Measurements from ENCODE around the gene SRBD1. TPM values are rescaled to one million over a fixed set of nuclear protein-coding genes. Genes with fewer than 3 reads are reported as not detected.

SRBD1 gene
- total and polyA plus RNA-seq, 10 donors, result 4.6 to 57.8 (median 25.8) TPM

DNA sequence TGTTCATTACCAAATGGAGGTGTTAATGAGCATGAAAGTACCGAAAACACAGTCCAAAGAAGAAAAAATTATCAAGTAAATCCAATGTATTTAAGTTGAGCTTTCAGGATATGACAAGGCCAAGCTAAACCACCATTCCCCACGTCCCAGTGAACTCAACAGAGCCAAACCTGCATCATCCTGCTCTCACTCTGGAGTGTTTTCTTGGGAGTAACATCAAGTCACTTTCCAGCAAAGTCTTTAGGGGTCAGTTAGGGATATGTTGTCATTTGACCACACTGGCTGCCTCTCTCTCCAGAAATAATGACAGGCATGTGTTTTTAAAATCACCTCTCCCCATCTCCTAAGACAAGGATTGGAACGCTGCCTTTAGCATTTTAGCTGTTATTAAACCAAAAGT lies 140.5 kb downstream of the SRBD1 start:
- no peak overlapping the region for H3K27ac ChIP-seq

DNA sequence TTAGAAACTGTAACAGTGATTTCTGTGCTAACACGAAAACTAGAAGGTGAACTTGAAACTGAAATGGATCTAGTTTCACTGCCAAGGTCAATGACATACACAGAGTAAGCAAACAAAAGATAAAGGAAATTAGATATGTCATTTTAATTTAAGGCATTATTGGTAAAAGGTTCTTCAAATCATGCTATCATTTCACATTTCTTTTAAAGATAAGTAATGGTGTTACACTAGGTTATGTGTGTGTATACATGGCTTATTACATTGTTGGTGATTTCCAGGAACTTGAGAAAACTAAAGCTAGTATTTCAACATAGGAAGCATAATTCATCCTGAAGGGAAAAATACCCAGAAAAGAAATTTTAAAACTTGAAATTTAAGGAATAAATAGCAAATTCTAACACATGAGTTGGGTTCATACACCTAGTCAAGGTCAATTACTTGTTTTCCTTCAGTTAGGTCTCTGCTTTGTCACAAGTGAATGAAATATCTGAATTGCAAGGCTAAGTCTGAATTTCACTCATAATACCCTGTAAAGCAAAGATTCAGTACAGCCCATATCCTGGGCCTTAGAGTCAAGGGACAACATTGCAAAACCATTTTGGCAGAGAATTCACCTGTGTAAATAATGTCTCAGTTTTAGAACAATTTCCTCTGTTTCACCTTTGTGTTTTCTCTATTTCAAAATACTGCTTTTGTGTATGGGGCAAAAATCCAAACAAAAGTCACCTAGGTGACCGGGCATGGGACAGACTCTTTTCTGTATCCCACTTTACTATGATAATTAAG lies 141.6 kb downstream of the SRBD1 start:
- peak overlapping the region in 1 of 8 donors; percentile 9 for H3K27ac ChIP-seq
- WGBS, 5 donors, result 72 to 88% (median 81%) methylated on average over 2 of the region's 2 CpGs
- H3K27me3 ChIP-seq (replicated peaks in 1 of 7), result no peaks in the 10 kb centered on the region

More for the DNA sequence above, 140.5 kb downstream of the SRBD1 start:
- H3K27me3 ChIP-seq (replicated peaks in 1 of 7), result no peaks in the 10 kb centered on the region
- intact Hi-C loops (cut with DNase I; ENCODE audit: low total_unique reads), result no loop called here
- H3K36me3 ChIP-seq, result peaks cover 0 to 17% (median 0%) of the 10 kb centered on the region in 6 donors
- H3K4me1 ChIP-seq, result peaks cover 0 to 11% (median 2%) of the 10 kb centered on the region in 6 donors
- no peak overlapping the region for H3K4me3 ChIP-seq
- 83 to 89% (median 89%) methylated on average over 3 of the region's 3 CpGs for WGBS, 5 donors
- no peak for DNase-seq
- H3K9me3 ChIP-seq, result no peaks in the 10 kb centered on the region
- TF ChIP-seq, protein P1, sequence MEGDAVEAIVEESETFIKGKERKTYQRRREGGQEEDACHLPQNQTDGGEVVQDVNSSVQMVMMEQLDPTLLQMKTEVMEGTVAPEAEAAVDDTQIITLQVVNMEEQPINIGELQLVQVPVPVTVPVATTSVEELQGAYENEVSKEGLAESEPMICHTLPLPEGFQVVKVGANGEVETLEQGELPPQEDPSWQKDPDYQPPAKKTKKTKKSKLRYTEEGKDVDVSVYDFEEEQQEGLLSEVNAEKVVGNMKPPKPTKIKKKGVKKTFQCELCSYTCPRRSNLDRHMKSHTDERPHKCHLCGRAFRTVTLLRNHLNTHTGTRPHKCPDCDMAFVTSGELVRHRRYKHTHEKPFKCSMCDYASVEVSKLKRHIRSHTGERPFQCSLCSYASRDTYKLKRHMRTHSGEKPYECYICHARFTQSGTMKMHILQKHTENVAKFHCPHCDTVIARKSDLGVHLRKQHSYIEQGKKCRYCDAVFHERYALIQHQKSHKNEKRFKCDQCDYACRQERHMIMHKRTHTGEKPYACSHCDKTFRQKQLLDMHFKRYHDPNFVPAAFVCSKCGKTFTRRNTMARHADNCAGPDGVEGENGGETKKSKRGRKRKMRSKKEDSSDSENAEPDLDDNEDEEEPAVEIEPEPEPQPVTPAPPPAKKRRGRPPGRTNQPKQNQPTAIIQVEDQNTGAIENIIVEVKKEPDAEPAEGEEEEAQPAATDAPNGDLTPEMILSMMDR (IDR thresholded peaks at IDR 0.05 in 8 of 11, conservative IDR thresholded peaks at IDR 0.05 in 3 of 11), result no peak
- no peak for TF ChIP-seq POLR2A (IDR thresholded peaks at IDR 0.05)
- TF ChIP-seq POLR2AphosphoS5 (IDR thresholded peaks at IDR 0.05), result no peak

DNA sequence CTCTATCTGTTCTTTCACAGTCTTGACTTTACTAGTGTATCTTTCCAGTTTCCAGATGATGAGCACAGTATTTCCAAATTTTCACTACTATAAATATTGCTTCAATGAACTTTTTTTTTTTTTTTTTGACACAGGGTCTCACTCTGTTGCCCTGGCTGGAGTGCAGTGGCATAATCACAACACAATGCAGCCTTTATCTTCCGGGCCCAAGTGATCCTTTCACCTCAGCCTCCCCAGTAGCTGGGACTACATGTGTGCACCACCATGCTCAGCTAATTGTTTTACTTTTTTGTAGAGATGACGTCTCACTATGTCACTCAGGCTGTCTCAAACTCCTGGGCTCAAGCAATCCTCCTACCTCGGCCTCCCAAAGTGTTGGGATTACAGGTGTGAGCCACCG lies 142.8 kb downstream of the SRBD1 start:
- H3K36me3 ChIP-seq, result no peaks in the 10 kb centered on the region
- peaks cover 0 to 11% (median 2%) of the 10 kb centered on the region in 6 donors for H3K4me1 ChIP-seq
- 81 to 100% (median 96%) methylated on average over 4 of the region's 4 CpGs for WGBS, 5 donors
- TF ChIP-seq POLR2A (IDR thresholded peaks at IDR 0.05), result no peak
- TF ChIP-seq, protein P1 (IDR thresholded peaks at IDR 0.05 in 8 of 11, conservative IDR thresholded peaks at IDR 0.05 in 3 of 11), result no peak
- no peak for TF ChIP-seq POLR2AphosphoS5 (IDR thresholded peaks at IDR 0.05)
- H3K27me3 ChIP-seq (replicated peaks in 1 of 7), result no peaks in the 10 kb centered on the region
- no peaks in the 10 kb centered on the region for H3K9me3 ChIP-seq
- DNase-seq, result no peak
- H3K27ac ChIP-seq, result no peak overlapping the region
- H3K4me3 ChIP-seq, result no peak overlapping the region
- intact Hi-C loops (cut with DNase I; ENCODE audit: low total_unique reads), result no loop called here

More for the DNA sequence above, 141.6 kb downstream of the SRBD1 start:
- intact Hi-C loops (cut with DNase I; ENCODE audit: low total_unique reads), result no loop called here
- no peak for DNase-seq
- Histone ChIP-seq H3K4me1 (peaks cover 0 to 11% (median 2%) of the 10 kb centered on the region in 6 donors), H3K36me3 (peaks cover 0 to 9% (median 0%) of the 10 kb centered on the region in 6 donors), H3K4me3 (no peak overlapping the region), H3K9me3 (no peaks in the 10 kb centered on the region)
- TF ChIP-seq POLR2A (IDR thresholded peaks at IDR 0.05) (no peak), POLR2AphosphoS5 (IDR thresholded peaks at IDR 0.05) (no peak)
- TF ChIP-seq, protein P1 (IDR thresholded peaks at IDR 0.05 in 8 of 11, conservative IDR thresholded peaks at IDR 0.05 in 3 of 11), result no peak

DNA sequence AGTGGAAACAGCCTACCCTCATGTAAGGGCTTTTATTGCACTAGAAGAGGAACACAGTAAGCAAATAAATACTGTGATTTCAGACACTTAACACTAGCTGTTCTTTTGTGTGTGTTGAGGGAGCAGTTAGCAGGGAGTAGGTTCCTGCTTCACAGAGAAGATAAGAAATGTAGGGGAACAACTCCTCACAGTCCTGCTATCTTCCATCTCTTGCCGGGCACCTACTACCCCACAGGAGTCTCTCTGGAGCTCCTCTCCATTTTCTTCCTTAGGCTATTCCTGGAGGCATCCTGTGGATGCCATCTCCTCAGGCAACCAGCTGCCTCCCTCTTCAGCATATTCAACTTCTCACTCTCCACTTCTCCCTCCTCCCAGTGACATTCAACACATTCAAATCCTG lies 145.0 kb downstream of the SRBD1 start:
- H3K9me3 ChIP-seq, result no peaks in the 10 kb centered on the region
- TF ChIP-seq, protein P1 (IDR thresholded peaks at IDR 0.05 in 8 of 11, conservative IDR thresholded peaks at IDR 0.05 in 3 of 11), result no peak
- TF ChIP-seq POLR2AphosphoS5 (IDR thresholded peaks at IDR 0.05), result no peak
- TF ChIP-seq POLR2A (IDR thresholded peaks at IDR 0.05), result no peak
- DNase-seq, result no peak
- no peaks in the 10 kb centered on the region for H3K27me3 ChIP-seq (replicated peaks in 1 of 7)
- peaks cover 0 to 4% (median 0%) of the 10 kb centered on the region in 6 donors for H3K36me3 ChIP-seq
- peaks cover 0 to 11% (median 2%) of the 10 kb centered on the region in 6 donors for H3K4me1 ChIP-seq
- WGBS, 5 donors, result 67 to 95% (median 75%) methylated on average over 1 of the region's 1 CpG
- intact Hi-C loops (cut with DNase I; ENCODE audit: low total_unique reads), result no loop called here
- H3K4me3 ChIP-seq, result no peak overlapping the region
- H3K27ac ChIP-seq, result no peak overlapping the region

All from spleen (tissue), 11 donors.